HepG2 (cell line): ENCODE measurements around the gene LRGUK. TPM values are rescaled to one million over a fixed set of nuclear protein-coding genes. Genes with fewer than 3 reads are reported as not detected.

Source experiments
- ATAC-seq: fragments of 200-7000 bp; cut with Tn5 transposase; 3 replicates; pipeline ENCODE4 v1.9.1; 2020; ENCODE audit warnings: mild to moderate bottlenecking, moderate library complexity
- BruUV-seq: library from RNA; stranded (reverse); fragments of 400-500 nt; replicated peaks from 2 replicates; lab custom pipeline; 2021; lab: Mats Ljungman, UMichigan
- CTCF ChIA-PET: fragments of 300-600 bp; formaldehyde crosslinking; extraction: SDS; loops from one replicate; lab custom pipeline; 2021; ENCODE audit warnings: low total read pairs, inconsistent platforms, low intra/inter-chr PET ratio; lab: Yijun Ruan, JAX
- POLR2A ChIA-PET: fragments of 350-600 bp; sonication (Branson Sonifier 250); formaldehyde crosslinking; loops from one replicate; lab custom pipeline; 2020; ENCODE audit warnings: antibody characterized with exemption, inconsistent platforms; lab: Yijun Ruan, JAX
- DNase-seq: peaks from one replicate; pipeline ENCODE4 v3.0.0-alpha.2; 2015; ENCODE audit warnings: low spot score
- FAIRE-seq: peaks from 3 replicates; lab custom pipeline; 2011; peaks lifted over from hg19 to GRCh38; lab: Jason Lieb, UNC
- H2AFZ ChIP-seq: one replicate; pipeline ENCODE4 v1.6.1; 2011; ENCODE audit warnings: low read length, inconsistent platforms
- H3K27ac ChIP-seq: fragments of 300-600 bp; 3 replicates; pipeline ENCODE4 v1.8.0; 2011; ENCODE audit warnings: mixed run types, mild to moderate bottlenecking, mixed read lengths, low read length, inconsistent platforms; ENCODE audit not compliant: insufficient read depth; ENCODE audit errors: extremely low read length
- H3K27me3 ChIP-seq, 2 experiments: fragments of 200-600 bp in 1 of 2; 2 replicates in 1 of 2; 3 replicates in 1 of 2; pipeline versions ENCODE4 v1.6.0 to v1.8.0; 2011; ENCODE audit warnings: low read length in 2 of 2, mild to moderate bottlenecking in 2 of 2, moderate library complexity in 2 of 2, inconsistent platforms in 1 of 2; ENCODE audit not compliant: insufficient read depth in 2 of 2, control insufficient read depth in 1 of 2
- H3K36me3 ChIP-seq, 2 experiments: fragments of 200-600 bp in 1 of 2; replicated peaks in 1 of 2; 2 replicates in 1 of 2; 3 replicates in 1 of 2; pipeline versions ENCODE4 v1.5.1 to v1.8.0; 2011; ENCODE audit warnings: low read length in 2 of 2, inconsistent platforms in 1 of 2; ENCODE audit not compliant: insufficient read depth in 2 of 2, control insufficient read depth in 1 of 2
- H3K4me1 ChIP-seq: 2 replicates; pipeline ENCODE4 v1.5.1; 2012; ENCODE audit warnings: low read length, inconsistent platforms; ENCODE audit not compliant: insufficient read depth
- H3K4me2 ChIP-seq: 2 replicates; pipeline ENCODE4 v1.6.0; 2011; ENCODE audit warnings: low read depth, low read length, inconsistent platforms
- H3K4me3 ChIP-seq, 3 experiments: fragments of 200-600 bp in 1 of 3; sonication (generic), shearing (Covaris generic) in 1 of 3; replicated peaks in 1 of 3; 2 replicates each; pipeline ENCODE4 v1.5.1; 2011 to 2016; ENCODE audit warnings: low read length in 3 of 3, inconsistent platforms in 2 of 3, low read depth in 2 of 3, mild to moderate bottlenecking in 2 of 3, control low read depth in 1 of 3, mixed read lengths in 1 of 3; ENCODE audit not compliant: insufficient read depth in 1 of 3
- H3K79me2 ChIP-seq: one replicate; pipeline ENCODE4 v1.6.1; 2011; ENCODE audit warnings: low read length, inconsistent platforms; ENCODE audit not compliant: insufficient read depth
- H3K9ac ChIP-seq: 2 replicates; pipeline ENCODE4 v1.6.0; 2011; ENCODE audit warnings: mild to moderate bottlenecking, low read depth, low read length, inconsistent platforms; ENCODE audit not compliant: insufficient read depth
- H3K9me3 ChIP-seq: 2 replicates; pipeline ENCODE4 v1.5.1; 2012; ENCODE audit warnings: mild to moderate bottlenecking, low read length
- H4K20me1 ChIP-seq: 2 replicates; pipeline ENCODE4 v1.6.0; 2011; ENCODE audit warnings: inconsistent platforms, mild to moderate bottlenecking, low read length, moderate library complexity; ENCODE audit not compliant: insufficient read depth
- E2F1 ChIP-seq: sonication (generic); formaldehyde crosslinking; IDR thresholded peaks from 2 replicates; pipeline ENCODE4 v1.5.0; 2020; ENCODE audit warnings: missing genetic modification reagents
- KAT2B ChIP-seq: fragments of 150-350 bp; IDR thresholded peaks from 2 replicates; pipeline ENCODE4 v1.6.1; 2014; ENCODE audit warnings: low read depth, low read length, borderline replicate concordance
- KDM3A ChIP-seq: IDR thresholded peaks from 2 replicates; pipeline ENCODE4 v1.6.1; 2018; ENCODE audit warnings: low read depth, missing compliant biosample characterization
- POLR2AphosphoS2 ChIP-seq: IDR thresholded peaks from 2 replicates; pipeline ENCODE4 v1.6.1; 2011; ENCODE audit warnings: low read depth, low read length, improper control_type of control experiment
- SP140L ChIP-seq: sonication (generic); formaldehyde crosslinking; IDR thresholded peaks from 2 replicates; pipeline ENCODE4 v1.4.0; 2020; ENCODE audit warnings: missing genetic modification reagents, borderline replicate concordance
- TARDBP ChIP-seq: sonication (generic); formaldehyde crosslinking; IDR thresholded peaks from 2 replicates; pipeline ENCODE4 v1.8.0; 2022; ENCODE audit warnings: mild to moderate bottlenecking, missing genetic modification reagents
- ZBTB14 ChIP-seq: sonication (generic); formaldehyde crosslinking; IDR thresholded peaks from 2 replicates; pipeline ENCODE4 v1.4.0; 2020; ENCODE audit warnings: missing genetic modification reagents
- ZMYM3 ChIP-seq: sonication (generic); formaldehyde crosslinking; IDR thresholded peaks from 2 replicates; pipeline ENCODE4 v1.5.1; 2020; ENCODE audit warnings: mild to moderate bottlenecking, missing genetic modification reagents
- ZSCAN25 ChIP-seq: sonication (generic); formaldehyde crosslinking; IDR thresholded peaks from 2 replicates; pipeline ENCODE4 v1.8.0; 2022; ENCODE audit warnings: mild to moderate bottlenecking, missing genetic modification reagents
- in situ Hi-C: cut with HindIII; loops from 2 replicates; pipeline ENCODE4 v1.10.0; 2017; ENCODE audit warnings: low pct_unique_long_range_greater_than_20kb; ENCODE audit not compliant: extremely low pct_ligation_motif_present
- intact Hi-C: fragments of 100-400 bp; cut with micrococcal nuclease; formaldehyde crosslinking; loops from one replicate; pipeline ENCODE4 v1.10.0; 2022; ENCODE audit not compliant: unreplicated experiment
- polyA plus RNA-seq, 8 experiments: library from polyadenylated mRNA; depleted of rRNA in 3 of 8; stranded (reverse) in 7 of 8; unstranded in 1 of 8; fragments of >200 nt; fragmentation: Illumina TruSeq in 4 of 8; extraction: Trizol in 4 of 8; gene quantifications; 2 replicates each; pipeline versions ENCODE4 v1.2.1 to v1.2.3, GENCODE V29; 2011 to 2016; ENCODE audit warnings: low read depth in 4 of 8, missing spikeins in 1 of 8, mixed read lengths in 1 of 8; ENCODE audit not compliant: insufficient read depth in 1 of 8
- total RNA-seq, 5 experiments: library from RNA; depleted of rRNA; stranded (reverse); fragments of >200 nt; fragmentation: Illumina TruSeq; extraction: Trizol; gene quantifications; 2 replicates each; pipeline ENCODE4 v1.2.3, GENCODE V29; 2016; ENCODE audit warnings: low read depth in 1 of 5
- TF ChIP-seq, protein P1 (sequence below): sonication (generic); formaldehyde crosslinking; IDR thresholded peaks from 2 replicates; pipeline ENCODE4 v1.9.0; 2021; ENCODE audit warnings: missing genetic modification reagents, borderline replicate concordance
- TF ChIP-seq, protein P2 (sequence below), 2 experiments: sonication (generic) in 1 of 2; formaldehyde crosslinking in 1 of 2; IDR thresholded peaks; 2 replicates each; pipeline versions ENCODE4 v1.5.1 to v1.6.1; 2011 to 2020; ENCODE audit warnings: borderline replicate concordance in 1 of 2, low read depth in 1 of 2, low read length in 1 of 2, mild to moderate bottlenecking in 1 of 2, missing genetic modification reagents in 1 of 2, moderate library complexity in 1 of 2
- TF ChIP-seq, protein P3 (sequence below): sonication (generic); formaldehyde crosslinking; IDR thresholded peaks from 2 replicates; pipeline ENCODE4 v1.4.0; 2020; ENCODE audit warnings: missing genetic modification reagents

LRGUK gene
- total and polyA plus RNA-seq, 2 of the 13 experiments (the other 11 are each of a cell fraction or from before 2014, with no cell fraction given): 0.18 to 0.20 TPM

DNA sequence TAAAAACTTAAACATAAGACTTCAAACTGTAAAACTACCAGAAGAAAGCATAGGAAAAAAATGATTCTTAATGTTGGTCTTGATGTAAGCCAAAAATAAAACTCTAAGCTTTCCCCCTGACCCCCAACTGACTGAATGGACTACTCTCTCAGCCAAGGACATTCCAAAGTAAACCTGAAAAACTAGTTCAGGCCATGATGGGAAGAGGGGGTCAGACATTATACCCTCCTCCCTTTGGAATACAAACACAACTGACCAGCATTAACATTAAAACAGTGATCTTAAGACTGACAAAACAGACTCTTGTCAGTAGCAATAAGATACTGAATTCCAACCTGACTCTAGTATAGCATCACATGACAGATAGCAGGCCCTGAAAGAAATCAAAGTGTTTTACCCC, 13.5 kb upstream of the LRGUK start:
- intact Hi-C loops: no loop called here
- POLR2A ChIA-PET: no interaction called here
- no peaks in the 10 kb centered on the region for H4K20me1 ChIP-seq

More for the DNA sequence above, 13.5 kb upstream of the LRGUK start:
- Histone ChIP-seq H3K4me3 (no peak overlapping the region), H3K27me3 (no peaks in the 10 kb centered on the region), H3K79me2 (no peaks in the 10 kb centered on the region), H3K4me2 (no peak overlapping the region), H3K4me1 (no peaks in the 10 kb centered on the region), H2AFZ (no peak overlapping the region), H3K9me3 (no peaks in the 10 kb centered on the region), H3K27ac (no peak overlapping the region), H3K9ac (no peak overlapping the region), H3K36me3 (no peaks in the 10 kb centered on the region)
- CTCF ChIA-PET: no interaction called here
- TF ChIP-seq POLR2AphosphoS2 (no peak), ZSCAN25 (CRISPR knock-in tag) (no peak), KDM3A (CRISPR knock-in tag) (no peak), KAT2B (no peak), ZMYM3 (CRISPR knock-in tag) (no peak), TARDBP (no peak), E2F1 (CRISPR knock-in tag) (no peak), ZBTB14 (no peak), SP140L (CRISPR knock-in tag) (no peak)
- TF ChIP-seq, protein P1, sequence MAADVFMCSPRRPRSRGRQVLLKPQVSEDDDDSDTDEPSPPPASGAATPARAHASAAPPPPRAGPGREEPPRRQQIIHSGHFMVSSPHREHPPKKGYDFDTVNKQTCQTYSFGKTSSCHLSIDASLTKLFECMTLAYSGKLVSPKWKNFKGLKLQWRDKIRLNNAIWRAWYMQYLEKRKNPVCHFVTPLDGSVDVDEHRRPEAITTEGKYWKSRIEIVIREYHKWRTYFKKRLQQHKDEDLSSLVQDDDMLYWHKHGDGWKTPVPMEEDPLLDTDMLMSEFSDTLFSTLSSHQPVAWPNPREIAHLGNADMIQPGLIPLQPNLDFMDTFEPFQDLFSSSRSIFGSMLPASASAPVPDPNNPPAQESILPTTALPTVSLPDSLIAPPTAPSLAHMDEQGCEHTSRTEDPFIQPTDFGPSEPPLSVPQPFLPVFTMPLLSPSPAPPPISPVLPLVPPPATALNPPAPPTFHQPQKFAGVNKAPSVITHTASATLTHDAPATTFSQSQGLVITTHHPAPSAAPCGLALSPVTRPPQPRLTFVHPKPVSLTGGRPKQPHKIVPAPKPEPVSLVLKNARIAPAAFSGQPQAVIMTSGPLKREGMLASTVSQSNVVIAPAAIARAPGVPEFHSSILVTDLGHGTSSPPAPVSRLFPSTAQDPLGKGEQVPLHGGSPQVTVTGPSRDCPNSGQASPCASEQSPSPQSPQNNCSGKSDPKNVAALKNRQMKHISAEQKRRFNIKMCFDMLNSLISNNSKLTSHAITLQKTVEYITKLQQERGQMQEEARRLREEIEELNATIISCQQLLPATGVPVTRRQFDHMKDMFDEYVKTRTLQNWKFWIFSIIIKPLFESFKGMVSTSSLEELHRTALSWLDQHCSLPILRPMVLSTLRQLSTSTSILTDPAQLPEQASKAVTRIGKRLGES (CRISPR knock-in tag): no peak
- TF ChIP-seq, protein P2, sequence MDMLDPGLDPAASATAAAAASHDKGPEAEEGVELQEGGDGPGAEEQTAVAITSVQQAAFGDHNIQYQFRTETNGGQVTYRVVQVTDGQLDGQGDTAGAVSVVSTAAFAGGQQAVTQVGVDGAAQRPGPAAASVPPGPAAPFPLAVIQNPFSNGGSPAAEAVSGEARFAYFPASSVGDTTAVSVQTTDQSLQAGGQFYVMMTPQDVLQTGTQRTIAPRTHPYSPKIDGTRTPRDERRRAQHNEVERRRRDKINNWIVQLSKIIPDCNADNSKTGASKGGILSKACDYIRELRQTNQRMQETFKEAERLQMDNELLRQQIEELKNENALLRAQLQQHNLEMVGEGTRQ (IDR thresholded peaks at IDR 0.05; ENCODE audit: low read depth, low read length): no peak
- TF ChIP-seq, protein P2 (CRISPR knock-in tag; IDR thresholded peaks at IDR 0.05; ENCODE audit: borderline replicate concordance): no peak
- TF ChIP-seq, protein P3, sequence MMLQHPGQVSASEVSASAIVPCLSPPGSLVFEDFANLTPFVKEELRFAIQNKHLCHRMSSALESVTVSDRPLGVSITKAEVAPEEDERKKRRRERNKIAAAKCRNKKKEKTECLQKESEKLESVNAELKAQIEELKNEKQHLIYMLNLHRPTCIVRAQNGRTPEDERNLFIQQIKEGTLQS (CRISPR knock-in tag): no peak
- FAIRE-seq: no peak
- DNase-seq: no peak
- no TSS peak for BruUV-seq
- no peak for ATAC-seq
- in situ Hi-C loops: no loop called here
